Stimulated activated CD4-positive, alpha-beta T cell treated with anti-CD3 and anti-CD28 coated beads, Interleukin-2, amount 100 ng/mL, for 4 hours (primary cell): ENCODE results near the gene GRIN2A.

Experiments used
- DNase-seq: peaks from one replicate; pipeline ENCODE4 v3.0.0-alpha.2; 2020; ENCODE audit warnings: low read depth

Gene GRIN2A

DNA sequence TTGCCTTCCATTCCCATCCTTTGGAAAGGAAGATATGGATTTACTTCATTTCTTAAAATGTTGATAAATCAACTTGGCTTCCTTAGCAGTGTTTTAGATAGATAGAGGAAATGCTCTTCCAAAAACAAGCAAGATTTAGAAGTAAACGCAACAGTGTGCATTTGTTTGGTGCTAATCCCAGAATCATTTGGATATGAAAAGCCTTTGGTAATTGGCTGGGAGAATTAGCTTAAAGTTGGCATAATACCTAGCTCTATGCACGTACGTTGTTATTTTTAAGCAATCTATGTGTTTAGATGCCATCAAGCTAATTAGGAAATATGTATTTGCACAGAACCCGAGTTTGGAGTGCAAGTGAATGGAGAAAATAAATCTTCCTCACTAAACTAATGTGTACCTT, 415.3 kb downstream of the GRIN2A start:
- no peak for DNase-seq

GRCh38 chr16:9763505-9763904, 418.7 kb downstream of the GRIN2A start:
- no peak for DNase-seq

DNA sequence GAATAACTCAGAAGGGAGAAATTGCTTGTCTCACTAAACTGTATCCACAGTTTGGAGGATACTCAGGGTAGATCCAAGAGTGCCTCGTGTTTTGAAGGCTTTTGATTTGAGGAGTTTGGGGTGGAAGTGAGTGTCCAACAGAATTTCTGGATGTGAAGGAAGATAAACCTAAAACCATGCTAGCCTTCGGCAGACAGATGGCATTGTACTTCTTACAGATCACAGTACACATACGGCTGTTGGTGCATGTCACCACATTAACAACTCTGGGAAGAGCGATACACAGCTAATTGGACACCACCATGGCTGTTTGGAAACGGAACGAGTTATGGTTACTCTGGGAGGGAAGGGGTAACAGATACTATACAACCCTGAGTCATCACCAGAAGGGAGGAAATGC, 420.4 kb downstream of the GRIN2A start:
- DNase-seq, result no peak

GRCh38 chr16:9757687-9758086, 424.5 kb downstream of the GRIN2A start:
- no peak for DNase-seq

- DNase-seq, result no peak
These were observed 425.8 kb downstream of the GRIN2A start for GRCh38 chr16:9756434-9756833.

- DNase-seq, result no peak
These were observed 427.1 kb downstream of the GRIN2A start for GRCh38 chr16:9755081-9755480.

DNA sequence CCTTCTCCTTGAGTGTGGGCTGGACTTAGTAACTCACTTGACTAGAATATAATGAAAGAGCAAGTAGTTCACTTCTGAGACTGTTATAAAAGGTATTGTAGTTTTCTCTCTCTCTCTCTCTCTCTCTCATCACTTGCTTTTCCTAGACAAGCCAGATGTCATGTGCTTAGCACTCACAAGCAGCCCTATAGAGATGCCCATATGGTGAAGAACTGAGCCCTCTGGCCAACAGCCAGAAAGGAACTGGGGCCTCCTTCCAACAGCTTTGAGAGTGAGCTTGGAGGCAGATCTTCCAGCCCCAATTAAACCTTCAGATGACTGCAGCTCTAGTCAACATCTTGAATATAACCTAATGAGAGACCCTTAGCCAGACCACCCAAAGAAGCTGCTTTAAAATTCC, 440.5 kb downstream of the GRIN2A start:
- DNase-seq, result no peak

DNA sequence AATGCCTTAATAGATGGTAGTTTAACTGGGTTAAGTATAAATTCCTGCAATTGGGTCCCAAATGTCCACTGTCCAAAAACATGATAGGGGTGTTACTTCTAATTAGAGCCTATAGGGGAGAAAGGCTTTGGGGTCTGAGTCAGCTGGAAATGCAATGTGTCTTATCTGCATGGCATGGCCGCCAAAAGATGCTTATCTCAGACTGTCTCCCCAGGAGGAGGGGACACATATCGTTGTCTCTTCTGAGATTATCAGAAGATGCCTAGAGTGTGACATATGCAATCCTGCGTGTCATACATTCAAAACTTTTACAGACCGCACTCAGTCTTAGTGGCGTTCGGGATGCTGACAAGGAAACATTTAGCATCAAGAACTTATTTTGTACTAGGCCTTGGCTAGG, 442.9 kb downstream of the GRIN2A start:
- DNase-seq, result no peak

DNA sequence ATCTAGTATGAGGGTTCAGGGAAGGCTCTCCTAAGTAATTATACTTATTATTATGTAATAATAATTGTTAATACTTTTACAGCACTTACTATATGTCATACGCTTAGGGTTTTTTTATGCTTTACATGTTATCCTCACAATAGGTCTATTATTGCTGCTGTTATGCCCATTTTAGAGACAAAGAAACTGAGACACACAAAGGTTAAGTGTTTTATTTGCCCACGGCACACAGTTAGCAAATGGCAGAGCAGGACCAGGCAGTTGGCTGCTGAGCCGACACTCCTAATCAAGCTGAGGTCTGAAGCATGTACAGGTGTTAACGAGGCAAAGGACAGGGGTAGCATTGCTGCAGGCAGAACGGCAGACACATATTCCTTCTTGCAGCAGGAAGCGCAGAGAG, 443.5 kb downstream of the GRIN2A start:
- no peak for DNase-seq

- no peak for DNase-seq
These were observed 445.7 kb downstream of the GRIN2A start for GRCh38 chr16:9736547-9736946.

- no peak for DNase-seq
These were observed 459.1 kb downstream of the GRIN2A start for GRCh38 chr16:9723136-9723535.

- no peak for DNase-seq
These were observed 468.3 kb downstream of the GRIN2A start for GRCh38 chr16:9713907-9714306.

GRCh38 chr16:9713156-9713555, 469.1 kb downstream of the GRIN2A start:
- DNase-seq, result no peak

GRCh38 chr16:9708972-9709620, 473.1 kb downstream of the GRIN2A start:
- DNase-seq, result no peak

- DNase-seq, result no peak
These were observed 475.9 kb downstream of the GRIN2A start for GRCh38 chr16:9706217-9706836.

GRCh38 chr16:9703731-9704130, 478.5 kb downstream of the GRIN2A start:
- DNase-seq, result no peak
